Measurements from ENCODE around the gene MOB3A. TPM values are rescaled to one million over a fixed set of nuclear protein-coding genes. Genes with fewer than 3 reads are reported as not detected.
A peak's percentile ranks its signal among the peaks of the same experiment; 100 is the strongest.

MOB3A gene
- total and polyA plus RNA-seq, 2 of the 13 experiments (the other 11 are each of a cell fraction or from before 2014, with no cell fraction given): 3.5 to 17.8 TPM

GRCh38 chr19:2142173-2142829, 46.2 kb upstream of the MOB3A start (continued):
- TF ChIP-seq XBP1 (CRISPR knock-in tag; IDR thresholded peaks at IDR 0.05) (no peak), ZNF530 (CRISPR knock-in tag; IDR thresholded peaks at IDR 0.05; ENCODE audit: low read depth) (no peak), ZNF274 (CRISPR knock-in tag; IDR thresholded peaks at IDR 0.05) (no peak), ZNF790 (CRISPR knock-in tag; IDR thresholded peaks at IDR 0.05; ENCODE audit: borderline replicate concordance) (no peak), ZNF121 (CRISPR knock-in tag; IDR thresholded peaks at IDR 0.05) (peak; percentile 80), CREBL2 (CRISPR knock-in tag; IDR thresholded peaks at IDR 0.05; ENCODE audit: borderline replicate concordance) (no peak), CSRNP1 (CRISPR knock-in tag; IDR thresholded peaks at IDR 0.05) (no peak), MXD4 (CRISPR knock-in tag; IDR thresholded peaks at IDR 0.05) (no peak), RBM22 (optimal IDR thresholded peaks at IDR 0.05; ENCODE audit: low read length) (no peak), GABPB1 (CRISPR knock-in tag; IDR thresholded peaks at IDR 0.05) (no peak), NFYB (CRISPR knock-in tag; IDR thresholded peaks at IDR 0.05) (no peak), SRSF4 (IDR thresholded peaks at IDR 0.05; ENCODE audit: low read depth, low read length, poor library complexity, severe bottlenecking) (no peak), NFE2L1 (CRISPR knock-in tag; IDR thresholded peaks at IDR 0.05; ENCODE audit: borderline replicate concordance) (no peak), ZNF749 (CRISPR knock-in tag; IDR thresholded peaks at IDR 0.05; ENCODE audit: borderline replicate concordance) (no peak), ZNF292 (CRISPR knock-in tag; IDR thresholded peaks at IDR 0.05; ENCODE audit: borderline replicate concordance, low read depth) (no peak), ZNF44 (CRISPR knock-in tag; IDR thresholded peaks at IDR 0.05) (no peak), ZNF687 (CRISPR knock-in tag; IDR thresholded peaks at IDR 0.05) (peak; percentile 20; the same call in 1 of the 2 replicates), ZNF720 (CRISPR knock-in tag; IDR thresholded peaks at IDR 0.05) (no peak), ZSCAN22 (CRISPR knock-in tag; IDR thresholded peaks at IDR 0.05) (no peak), ZFP82 (CRISPR knock-in tag; IDR thresholded peaks at IDR 0.05; ENCODE audit: borderline replicate concordance) (no peak), SAFB2 (CRISPR knock-in tag; IDR thresholded peaks at IDR 0.05; ENCODE audit: borderline replicate concordance, low read depth) (no peak), TCF12 (IDR thresholded peaks at IDR 0.05) (no peak), TCF12 (CRISPR knock-in tag; IDR thresholded peaks at IDR 0.05) (no peak), ZFP41 (CRISPR knock-in tag; IDR thresholded peaks at IDR 0.05; ENCODE audit: borderline replicate concordance) (no peak), SYNCRIP (IDR thresholded peaks at IDR 0.05; ENCODE audit: insufficient read depth, low read depth, low read length) (no peak)

Measured in HepG2 (cell line).